NCI-H2029 (cell line): Measurements from ENCODE around the gene FRMPD2.
A peak's percentile ranks its signal among the peaks of the same experiment; 100 is the strongest.
"Not testable (repeated sequence)": the region's sequence is repeated elsewhere in the genome, so short reads cannot be mapped to it uniquely, and the experiment has no call there.

Experiments used
- DNase-seq: peaks from one replicate; lab custom pipeline; 2025; lab: John Stamatoyannopoulos, UW

FRMPD2 gene

GRCh38 chr10:48231699-48232315, 42.7 kb downstream of the FRMPD2 start:
- DNase-seq: no peak

GRCh38 chr10:48231178-48231577, 43.3 kb downstream of the FRMPD2 start:
- DNase-seq: no peak

GRCh38 chr10:48227213-48227612, 47.3 kb downstream of the FRMPD2 start:
- DNase-seq: no peak

GRCh38 chr10:48224979-48225560, 49.4 kb downstream of the FRMPD2 start:
- DNase-seq: no peak

GRCh38 chr10:48224296-48224695, 50.2 kb downstream of the FRMPD2 start:
- no peak for DNase-seq

GRCh38 chr10:48221814-48222213, 52.7 kb downstream of the FRMPD2 start:
- DNase-seq: no peak

GRCh38 chr10:48221031-48221430, 53.5 kb downstream of the FRMPD2 start:
- not testable (repeated sequence) for DNase-seq

GRCh38 chr10:48219194-48219593, 55.3 kb downstream of the FRMPD2 start:
- no peak for DNase-seq

GRCh38 chr10:48216744-48217143, 57.8 kb downstream of the FRMPD2 start:
- DNase-seq: no peak

- no peak for DNase-seq
These were observed 58.3 kb downstream of the FRMPD2 start for GRCh38 chr10:48216204-48216505.

GRCh38 chr10:48215486-48216203, 58.9 kb downstream of the FRMPD2 start:
- peak; percentile 45 for DNase-seq

- no peak for DNase-seq
These were observed 59.6 kb downstream of the FRMPD2 start for GRCh38 chr10:48214716-48215485.

- DNase-seq: no peak
These were observed 61.4 kb downstream of the FRMPD2 start for GRCh38 chr10:48213047-48213446.

GRCh38 chr10:48211777-48212176, 62.7 kb downstream of the FRMPD2 start:
- no peak for DNase-seq

GRCh38 chr10:48210966-48211365, 63.5 kb downstream of the FRMPD2 start:
- DNase-seq: no peak

GRCh38 chr10:48210391-48210790, 64.1 kb downstream of the FRMPD2 start:
- DNase-seq: no peak

GRCh38 chr10:48209241-48209640, 65.3 kb downstream of the FRMPD2 start:
- no peak for DNase-seq

GRCh38 chr10:48207853-48208252, 66.6 kb downstream of the FRMPD2 start:
- DNase-seq: no peak

- no peak for DNase-seq
These were observed 67.8 kb downstream of the FRMPD2 start for GRCh38 chr10:48206482-48207250.

GRCh38 chr10:48205918-48206317, 68.6 kb downstream of the FRMPD2 start:
- no peak for DNase-seq

GRCh38 chr10:48199580-48200377, 74.7 kb downstream of the FRMPD2 start:
- DNase-seq: no peak
